Keratinocyte (primary cell): Measurements from ENCODE around the gene LOXL4.

Experiments
- EZH2 ChIP-seq: IDR thresholded peaks from one replicate; pipeline ENCODE4 v1.6.1; 2012; ENCODE audit warnings: inconsistent platforms, mild to moderate bottlenecking, low read length, moderate library complexity
- TF ChIP-seq, protein P1 (sequence below), 3 experiments: IDR thresholded peaks in 1 of 3; conservative IDR thresholded peaks in 1 of 3; optimal IDR thresholded peaks in 1 of 3; 2 replicates in 2 of 3; 3 replicates in 1 of 3; pipeline versions ENCODE3 to v1.5.1; 2011; ENCODE audit warnings: low read length in 3 of 3, mild to moderate bottlenecking in 3 of 3, moderate library complexity in 2 of 3, control low read depth in 1 of 3, inconsistent platforms in 1 of 3; ENCODE audit not compliant: insufficient read depth in 2 of 3; ENCODE audit errors: extremely low read depth in 1 of 3

DNA sequence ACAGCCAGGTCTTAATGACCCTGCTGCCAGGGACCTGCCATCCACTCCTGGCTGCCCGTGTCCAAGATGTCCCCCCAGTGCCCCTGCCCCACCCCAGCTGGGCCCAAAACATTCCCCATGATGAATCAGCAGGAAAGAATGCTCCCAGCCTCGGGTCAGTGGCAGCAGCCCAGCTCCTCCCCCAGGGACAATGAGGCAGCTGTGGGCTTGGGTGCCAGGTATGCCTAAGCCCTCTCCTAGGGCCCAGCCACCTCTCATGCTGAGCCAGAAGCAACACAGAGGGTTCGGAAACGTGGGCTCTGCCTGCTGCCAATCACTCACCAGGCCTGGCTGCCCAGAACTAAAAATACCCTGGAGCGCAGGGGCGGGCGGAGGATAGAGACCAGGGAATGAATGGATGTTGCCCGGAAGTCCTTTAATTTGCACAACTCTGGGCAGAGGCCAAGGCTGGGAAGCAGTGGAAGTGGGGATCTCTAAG is 1.5 kb upstream of the LOXL4 start:
- TF ChIP-seq, protein P1, sequence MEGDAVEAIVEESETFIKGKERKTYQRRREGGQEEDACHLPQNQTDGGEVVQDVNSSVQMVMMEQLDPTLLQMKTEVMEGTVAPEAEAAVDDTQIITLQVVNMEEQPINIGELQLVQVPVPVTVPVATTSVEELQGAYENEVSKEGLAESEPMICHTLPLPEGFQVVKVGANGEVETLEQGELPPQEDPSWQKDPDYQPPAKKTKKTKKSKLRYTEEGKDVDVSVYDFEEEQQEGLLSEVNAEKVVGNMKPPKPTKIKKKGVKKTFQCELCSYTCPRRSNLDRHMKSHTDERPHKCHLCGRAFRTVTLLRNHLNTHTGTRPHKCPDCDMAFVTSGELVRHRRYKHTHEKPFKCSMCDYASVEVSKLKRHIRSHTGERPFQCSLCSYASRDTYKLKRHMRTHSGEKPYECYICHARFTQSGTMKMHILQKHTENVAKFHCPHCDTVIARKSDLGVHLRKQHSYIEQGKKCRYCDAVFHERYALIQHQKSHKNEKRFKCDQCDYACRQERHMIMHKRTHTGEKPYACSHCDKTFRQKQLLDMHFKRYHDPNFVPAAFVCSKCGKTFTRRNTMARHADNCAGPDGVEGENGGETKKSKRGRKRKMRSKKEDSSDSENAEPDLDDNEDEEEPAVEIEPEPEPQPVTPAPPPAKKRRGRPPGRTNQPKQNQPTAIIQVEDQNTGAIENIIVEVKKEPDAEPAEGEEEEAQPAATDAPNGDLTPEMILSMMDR (optimal IDR thresholded peaks at IDR 0.05 in 1 of 3, IDR thresholded peaks at IDR 0.05 in 1 of 3, conservative IDR thresholded peaks at IDR 0.05 in 1 of 3; ENCODE audit: extremely low read depth in 1 of 3, insufficient read depth in 2 of 3, low read length in 3 of 3) = no peak
- TF ChIP-seq EZH2 = no peak
